Forelimb muscle (tissue), 1 donor: Measurements from ENCODE around the gene ABRAXAS1. TPM values are rescaled to one million over a fixed set of nuclear protein-coding genes. Genes with fewer than 3 reads are reported as not detected.

Experiments used
- DNase-seq: peaks from one replicate; pipeline ENCODE4 v3.0.0-alpha.2; 2013; ENCODE audit warnings: low read depth
- polyA plus RNA-seq: library from polyadenylated mRNA; unstranded; fragments of 120-200 nt; gene quantifications from one replicate; pipeline ENCODE4 v1.2.1, GENCODE V29; 2013; ENCODE audit not compliant: insufficient read length

ABRAXAS1 gene
- polyA plus RNA-seq, 1 donor = 36.5 TPM

- no peak for DNase-seq
Measured at GRCh38 chr4:83454686-83455085, 30.2 kb downstream of the ABRAXAS1 start.

GRCh38 chr4:83449009-83449408 lies 35.9 kb downstream of the ABRAXAS1 start:
- DNase-seq = no peak

GRCh38 chr4:83440899-83441298 lies 44.0 kb downstream of the ABRAXAS1 start:
- DNase-seq = no peak

GRCh38 chr4:83440148-83440814 lies 44.6 kb downstream of the ABRAXAS1 start:
- no peak for DNase-seq

- no peak for DNase-seq
Measured at GRCh38 chr4:83438719-83439118, 46.2 kb downstream of the ABRAXAS1 start.

- DNase-seq = no peak
Measured at GRCh38 chr4:83436680-83437079, 48.2 kb downstream of the ABRAXAS1 start.

- no peak for DNase-seq
Measured at GRCh38 chr4:83431200-83431599, 53.7 kb downstream of the ABRAXAS1 start.

- DNase-seq = peak; percentile 17
Measured at GRCh38 chr4:83418211-83418610, 66.7 kb downstream of the ABRAXAS1 start.

GRCh38 chr4:83417566-83417965 lies 67.3 kb downstream of the ABRAXAS1 start:
- no peak for DNase-seq

GRCh38 chr4:83413676-83414075 lies 71.2 kb downstream of the ABRAXAS1 start:
- no peak for DNase-seq

Other genes with a start within 250 kb of the ABRAXAS1 start
- gene COQ2, start 200.3 kb downstream of the ABRAXAS1 start, polyA plus RNA-seq = 9.8 TPM
- gene HPSE, start 150.3 kb downstream of the ABRAXAS1 start, polyA plus RNA-seq = 0.25 TPM
- gene HELQ, start 29.3 kb downstream of the ABRAXAS1 start, polyA plus RNA-seq = 19.9 TPM
- 44.1 TPM for gene MRPS18C, start 29.0 kb downstream of the ABRAXAS1 start, polyA plus RNA-seq
- gene GPAT3, start 51.0 kb upstream of the ABRAXAS1 start, polyA plus RNA-seq = 11.8 TPM